ENCODE results near the gene ATP23. TPM values are rescaled to one million over a fixed set of nuclear protein-coding genes. Genes with fewer than 3 reads are reported as not detected.

Gene ATP23
- total and polyA plus RNA-seq, 2 donors (not counting 3 experiments of a cell fraction or from before 2014, with no cell fraction given) = 5.9 to 9.0 TPM

- Histone ChIP-seq H3K4me3 (replicated peaks in 1 of 3; ENCODE audit: insufficient read depth in 1 of 3, low read depth in 1 of 3, low read length in 3 of 3) (peak overlapping the region; percentile 55 to 63 (median 62)), H3K4me2 (ENCODE audit: insufficient read depth, low read length) (peak overlapping the region; percentile 74), H4K20me1 (replicated peaks; ENCODE audit: control insufficient read depth, extremely low read depth, insufficient read depth, low read length) (no peaks in the 10 kb centered on the region), H3K27me3 (ENCODE audit: control insufficient read depth in 2 of 2, insufficient read depth in 2 of 2, low read length in 2 of 2) (no peaks in the 10 kb centered on the region), H3K9ac (replicated peaks; ENCODE audit: extremely low read depth, insufficient read depth, low read length) (peak overlapping the region; percentile 65), H3K4me1 (ENCODE audit: control insufficient read depth, extremely low read depth, insufficient read depth, low read length) (peaks cover 10% of the 10 kb centered on the region), H3K27ac (ENCODE audit: insufficient read depth, low read depth, low read length) (no peak overlapping the region), H3K79me2 (ENCODE audit: control insufficient read depth, insufficient read depth, low read length) (no peaks in the 10 kb centered on the region), H3K9me3 (replicated peaks; ENCODE audit: control insufficient read depth, insufficient read depth, low read length) (no peaks in the 10 kb centered on the region), H2AFZ (ENCODE audit: low read depth, low read length) (peak overlapping the region; percentile 99), H3K9me1 (replicated peaks; ENCODE audit: control insufficient read depth, extremely low read depth, insufficient read depth, low read length) (no peaks in the 10 kb centered on the region), H3K36me3 (ENCODE audit: control insufficient read depth in 2 of 2, extremely low read depth in 1 of 2, insufficient read depth in 2 of 2, low read length in 2 of 2) (no peaks in the 10 kb centered on the region)
- POLR2A ChIA-PET = interaction anchor here (1.1 kb wide), 1 partner anchor 44 kb away, joined by 4 read pairs; no protein-coding TSS in a partner anchor
- DNase-seq (ENCODE audit: low read depth, low spot score) (no peak), FAIRE-seq (no peak)
- dilution Hi-C loops (cut with MboI; ENCODE audit: extremely low pct_ligation_motif_present, low sequenced_read_pairs) = no loop called here
- BruUV-seq (replicated peaks) = TSS peak; percentile 88
- intact Hi-C loops (cut with micrococcal nuclease) = no loop called here
- TF ChIP-seq JUN (IDR thresholded peaks at IDR 0.05; ENCODE audit: borderline replicate concordance, insufficient read depth, insufficient read length, low read depth) = no peak
- CTCF ChIA-PET = interaction anchor here (0.6 to 1.0 kb wide), 3 partner anchors 116 to 1224 kb away, joined by 3 read pairs; no protein-coding TSS in a partner anchor
Observed at GRCh38 chr12:57940915-57941164, 527 bp upstream of the ATP23 start.

DNA sequence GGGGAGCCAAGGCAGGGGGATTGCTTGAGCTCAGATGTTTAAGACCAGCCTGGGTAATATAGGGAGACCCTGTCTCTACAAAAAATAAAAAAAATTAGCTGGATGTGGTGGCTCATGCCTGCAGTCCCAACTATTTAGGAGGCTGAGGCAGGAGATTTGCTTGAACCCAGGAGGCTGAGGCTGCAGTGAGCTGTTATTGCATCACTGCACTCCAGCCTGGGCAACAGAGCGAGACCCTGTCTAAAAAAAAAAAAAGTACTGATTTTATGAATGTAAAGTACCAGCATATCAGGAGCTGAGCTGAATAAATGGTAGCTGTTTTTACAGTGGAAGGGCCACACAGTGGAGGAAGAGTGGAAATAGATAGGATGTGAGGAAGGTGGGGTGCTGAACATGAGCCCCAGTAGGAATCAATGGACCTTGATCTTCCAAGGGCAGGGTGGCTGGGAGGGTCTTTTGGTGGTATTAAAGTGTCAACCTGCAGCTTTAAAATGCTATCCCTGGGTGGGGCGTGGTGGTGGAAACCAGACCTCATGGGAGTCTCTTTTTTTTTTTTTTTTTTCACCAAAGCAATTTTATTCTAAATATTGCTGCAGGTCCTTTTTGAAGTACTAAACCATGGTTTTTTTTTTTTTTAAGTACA is 2.2 kb downstream of the ATP23 start:
- H4K20me1 ChIP-seq (replicated peaks; ENCODE audit: control insufficient read depth, extremely low read depth, insufficient read depth, low read length) = no peaks in the 10 kb centered on the region

More for the DNA sequence above, 2.2 kb downstream of the ATP23 start:
- peaks cover 5% of the 10 kb centered on the region for H3K4me1 ChIP-seq (ENCODE audit: control insufficient read depth, extremely low read depth, insufficient read depth, low read length)
- no peaks in the 10 kb centered on the region for H3K9me3 ChIP-seq (replicated peaks; ENCODE audit: control insufficient read depth, insufficient read depth, low read length)
- no peaks in the 10 kb centered on the region for H3K9me1 ChIP-seq (replicated peaks; ENCODE audit: control insufficient read depth, extremely low read depth, insufficient read depth, low read length)
- BruUV-seq (replicated peaks) = no TSS peak
- no peak overlapping the region for H2AFZ ChIP-seq (ENCODE audit: low read depth, low read length)
- POLR2A ChIA-PET = interaction anchor here (0.6 kb wide), 1 partner anchor 199 kb away, joined by 3 read pairs; the partner anchor contains the start of gene TSPAN31
- H3K79me2 ChIP-seq (ENCODE audit: control insufficient read depth, insufficient read depth, low read length) = no peaks in the 10 kb centered on the region
- no peaks in the 10 kb centered on the region for H3K27me3 ChIP-seq (ENCODE audit: control insufficient read depth in 2 of 2, insufficient read depth in 2 of 2, low read length in 2 of 2)
- H3K4me2 ChIP-seq (ENCODE audit: insufficient read depth, low read length) = no peak overlapping the region
- TF ChIP-seq EZH2 (IDR thresholded peaks at IDR 0.05; ENCODE audit: borderline replicate concordance, low read depth, low read length, severe bottlenecking) (no peak), JUN (IDR thresholded peaks at IDR 0.05; ENCODE audit: borderline replicate concordance, insufficient read depth, insufficient read length, low read depth) (no peak), GATA2 (IDR thresholded peaks at IDR 0.05; ENCODE audit: insufficient read depth, insufficient read length, low read depth, low read length) (no peak), MYC (IDR thresholded peaks at IDR 0.05; ENCODE audit: low read depth, low read length) (no peak), FOS (IDR thresholded peaks at IDR 0.05; ENCODE audit: borderline replicate concordance, insufficient read depth, low read length) (no peak), POLR2AphosphoS5 (IDR thresholded peaks at IDR 0.05; ENCODE audit: insufficient read depth, low read depth, low read length) (no peak), POLR2A (IDR thresholded peaks at IDR 0.05; ENCODE audit: low read depth, low read length) (no peak), MAX (IDR thresholded peaks at IDR 0.05; ENCODE audit: insufficient read depth, insufficient read length) (no peak)
- TF ChIP-seq, protein P1, sequence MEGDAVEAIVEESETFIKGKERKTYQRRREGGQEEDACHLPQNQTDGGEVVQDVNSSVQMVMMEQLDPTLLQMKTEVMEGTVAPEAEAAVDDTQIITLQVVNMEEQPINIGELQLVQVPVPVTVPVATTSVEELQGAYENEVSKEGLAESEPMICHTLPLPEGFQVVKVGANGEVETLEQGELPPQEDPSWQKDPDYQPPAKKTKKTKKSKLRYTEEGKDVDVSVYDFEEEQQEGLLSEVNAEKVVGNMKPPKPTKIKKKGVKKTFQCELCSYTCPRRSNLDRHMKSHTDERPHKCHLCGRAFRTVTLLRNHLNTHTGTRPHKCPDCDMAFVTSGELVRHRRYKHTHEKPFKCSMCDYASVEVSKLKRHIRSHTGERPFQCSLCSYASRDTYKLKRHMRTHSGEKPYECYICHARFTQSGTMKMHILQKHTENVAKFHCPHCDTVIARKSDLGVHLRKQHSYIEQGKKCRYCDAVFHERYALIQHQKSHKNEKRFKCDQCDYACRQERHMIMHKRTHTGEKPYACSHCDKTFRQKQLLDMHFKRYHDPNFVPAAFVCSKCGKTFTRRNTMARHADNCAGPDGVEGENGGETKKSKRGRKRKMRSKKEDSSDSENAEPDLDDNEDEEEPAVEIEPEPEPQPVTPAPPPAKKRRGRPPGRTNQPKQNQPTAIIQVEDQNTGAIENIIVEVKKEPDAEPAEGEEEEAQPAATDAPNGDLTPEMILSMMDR (IDR thresholded peaks at IDR 0.05; ENCODE audit: extremely low read depth in 1 of 2, insufficient read depth in 1 of 2, low read depth in 1 of 2, low read length in 2 of 2) = no peak
- intact Hi-C loops (cut with micrococcal nuclease) = no loop called here
- H3K4me3 ChIP-seq (replicated peaks in 1 of 3; ENCODE audit: insufficient read depth in 1 of 3, low read depth in 1 of 3, low read length in 3 of 3) = no peak overlapping the region
- no peak overlapping the region for H3K9ac ChIP-seq (replicated peaks; ENCODE audit: extremely low read depth, insufficient read depth, low read length)
- no peak overlapping the region for H3K27ac ChIP-seq (ENCODE audit: insufficient read depth, low read depth, low read length)
- FAIRE-seq (no peak), DNase-seq (ENCODE audit: low read depth, low spot score) (no peak)
- H3K36me3 ChIP-seq (ENCODE audit: control insufficient read depth in 2 of 2, extremely low read depth in 1 of 2, insufficient read depth in 2 of 2, low read length in 2 of 2) = no peaks in the 10 kb centered on the region
- dilution Hi-C loops (cut with MboI; ENCODE audit: extremely low pct_ligation_motif_present, low sequenced_read_pairs) = no loop called here
- CTCF ChIA-PET = no interaction called here

Data from endothelial cell of umbilical vein (primary cell).